Thymus (tissue), 11 donors: ENCODE measurements around the gene JARID2. TPM values are rescaled to one million over a fixed set of nuclear protein-coding genes. Genes with fewer than 3 reads are reported as not detected.

ENCODE experiments used
- DNase-seq, 9 donors: peaks; one replicate each; pipeline ENCODE4 v3.0.0-alpha.2; 2013; ENCODE audit warnings: low spot score in 9 of 9, low read depth in 6 of 9, missing footprints in 1 of 9
- H3K27ac ChIP-seq, 2 donors: one replicate each; pipeline ENCODE4 v1.5.1; 2013; ENCODE audit warnings: control low read depth in 1 of 2, low read depth in 1 of 2, low read length in 1 of 2, mild to moderate bottlenecking in 1 of 2, moderate library complexity in 1 of 2
- H3K27me3 ChIP-seq, 2 donors: one replicate each; pipeline ENCODE4 v1.5.1; 2013; ENCODE audit warnings: low read length in 1 of 2; ENCODE audit not compliant: control insufficient read depth in 2 of 2, insufficient read depth in 1 of 2
- H3K36me3 ChIP-seq, 2 donors: one replicate each; pipeline ENCODE4 v1.5.1; 2013; ENCODE audit warnings: low read length in 1 of 2, mild to moderate bottlenecking in 1 of 2, moderate library complexity in 1 of 2; ENCODE audit not compliant: control insufficient read depth in 2 of 2, insufficient read depth in 2 of 2
- H3K4me1 ChIP-seq, 2 donors: one replicate each; pipeline ENCODE4 v1.5.1; 2013; ENCODE audit warnings: low read length in 2 of 2; ENCODE audit not compliant: control insufficient read depth in 2 of 2, insufficient read depth in 2 of 2
- H3K4me3 ChIP-seq, 2 donors: one replicate each; pipeline ENCODE4 v1.5.1; 2013; ENCODE audit warnings: low read length in 2 of 2, control low read depth in 1 of 2, mild to moderate bottlenecking in 1 of 2
- H3K9me3 ChIP-seq, 2 donors: one replicate each; pipeline ENCODE4 v1.5.1; 2013; ENCODE audit warnings: low read length in 1 of 2, mild to moderate bottlenecking in 1 of 2; ENCODE audit not compliant: control insufficient read depth in 2 of 2, insufficient read depth in 1 of 2
- WGBS: extraction: QIAGEN DNeasy Blood & Tissue Kit; methylation state at CpG from one replicate; pipeline ENCODE4 v1.1.7; 2013; 5-methylcytosine and 5-hydroxymethylcytosine counted together
- polyA plus RNA-seq: library from polyadenylated mRNA; stranded (reverse); fragments of 200-250 nt; gene quantifications from one replicate; pipeline ENCODE4 v1.2.3, GENCODE V29; 2013
- total RNA-seq: library from RNA; stranded (reverse); fragments of 120-200 nt; gene quantifications from one replicate; pipeline ENCODE4 v1.2.4, GENCODE V29; 2013
- donor health status: healthy.

The JARID2 gene
- total and polyA plus RNA-seq, 2 donors = 15.8 to 20.9 TPM

- Histone ChIP-seq H3K27me3 (no peaks in the 10 kb centered on the region), H3K27ac (no peak overlapping the region), H3K9me3 (no peaks in the 10 kb centered on the region), H3K36me3 (peaks cover 3 to 30% of the 10 kb centered on the region in 2 donors), H3K4me1 (peaks cover 2 to 3% of the 10 kb centered on the region in 2 donors), H3K4me3 (no peak overlapping the region)
- DNase-seq = no peak
- WGBS = 98% methylated on average over 7 of the region's 7 CpGs
Measured at GRCh38 chr6:15374119-15374518, 128.2 kb downstream of the JARID2 start.

DNA sequence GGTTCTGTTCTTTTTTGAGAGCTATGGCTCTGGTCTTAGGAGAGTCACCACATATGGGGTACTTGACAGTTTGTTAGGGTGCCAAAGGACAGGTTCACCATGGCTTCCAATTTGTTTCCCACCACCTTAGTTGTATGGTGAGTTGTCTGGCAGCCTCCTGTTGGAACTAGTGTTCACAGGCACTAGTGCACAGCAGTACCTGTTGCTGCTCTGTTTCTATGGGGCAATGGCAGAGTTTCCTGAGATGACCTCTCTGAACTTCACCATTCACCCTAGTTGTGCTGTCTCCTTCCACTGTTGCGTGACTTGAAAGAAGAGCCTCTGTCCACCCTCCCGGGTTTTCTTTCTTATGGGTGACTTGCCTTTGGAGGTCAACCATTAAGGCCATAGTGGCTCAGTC is 129.1 kb downstream of the JARID2 start:
- no peak overlapping the region for H3K4me3 ChIP-seq
- H3K9me3 ChIP-seq = no peaks in the 10 kb centered on the region
- no peak for DNase-seq
- H3K27me3 ChIP-seq = no peaks in the 10 kb centered on the region
- H3K36me3 ChIP-seq = peaks cover 3 to 30% of the 10 kb centered on the region in 2 donors
- peaks cover 0 to 2% of the 10 kb centered on the region in 2 donors for H3K4me1 ChIP-seq
- H3K27ac ChIP-seq = no peak overlapping the region
- WGBS = 97% methylated on average over 2 of the region's 2 CpGs

DNA sequence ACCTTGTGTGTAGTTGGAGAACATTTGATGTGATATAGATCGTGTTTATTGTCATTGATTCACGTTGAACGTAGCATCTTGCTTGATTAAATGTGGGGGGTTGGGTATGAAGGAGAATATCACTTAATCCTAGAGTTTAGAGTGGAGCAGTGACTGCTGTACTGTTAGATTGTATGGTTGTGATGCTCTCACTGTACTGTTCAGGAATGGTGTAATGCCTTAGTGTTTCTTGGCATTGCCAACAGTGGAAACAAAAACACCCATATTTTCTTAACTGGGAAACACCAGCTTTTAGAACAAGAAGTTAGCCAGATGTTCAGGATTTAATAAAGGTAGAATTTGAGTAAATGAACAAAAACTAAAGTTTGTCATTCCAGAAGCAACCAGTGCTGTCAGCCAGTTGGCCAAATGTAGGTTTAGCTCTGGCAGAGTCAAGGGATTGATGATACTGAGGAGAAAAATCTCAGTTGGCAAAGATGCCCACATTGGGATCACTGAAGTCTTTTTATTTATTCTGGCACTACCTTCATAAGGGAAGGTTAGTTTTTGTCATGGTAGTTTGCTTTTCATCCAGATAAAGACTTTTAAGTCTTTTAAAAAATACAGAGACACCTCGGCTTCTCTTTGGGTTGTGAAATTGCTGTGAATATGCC is 129.9 kb downstream of the JARID2 start:
- H3K4me3 ChIP-seq = no peak overlapping the region
- H3K27ac ChIP-seq = no peak overlapping the region
- no peak for DNase-seq
- H3K4me1 ChIP-seq = peaks cover 0 to 2% of the 10 kb centered on the region in 2 donors
- H3K27me3 ChIP-seq = no peaks in the 10 kb centered on the region
- peaks cover 3 to 34% of the 10 kb centered on the region in 2 donors for H3K36me3 ChIP-seq
- H3K9me3 ChIP-seq = no peaks in the 10 kb centered on the region
- 96% methylated on average over 4 of the region's 4 CpGs for WGBS

DNA sequence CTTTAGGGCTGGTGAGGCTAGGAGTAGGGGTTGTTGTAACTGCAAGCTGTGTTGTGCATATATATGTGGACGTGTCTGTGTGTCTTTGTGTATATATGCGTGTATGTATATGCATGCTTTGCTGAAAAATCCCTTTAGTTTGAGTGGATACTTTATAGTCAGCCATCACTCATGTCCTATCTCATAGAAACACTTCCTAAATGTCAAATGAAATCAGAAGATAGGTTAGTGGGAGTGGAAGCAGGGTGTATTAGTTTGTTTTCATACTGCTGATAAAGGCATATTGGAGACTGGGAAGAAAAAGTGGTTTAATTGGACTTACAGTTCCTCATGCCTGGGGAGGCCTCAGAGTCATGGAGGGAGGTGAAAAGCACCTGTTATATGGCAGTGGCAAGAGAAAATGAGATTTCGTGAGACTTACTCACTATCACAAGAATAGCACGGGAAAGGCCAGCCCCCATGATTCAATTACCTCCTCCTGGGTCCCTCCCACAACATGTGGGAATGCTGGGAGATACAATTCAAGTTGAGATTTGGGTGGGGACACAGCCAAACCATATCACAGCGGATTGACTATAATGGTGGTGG is 131.1 kb downstream of the JARID2 start:
- H3K4me3 ChIP-seq = no peak overlapping the region
- H3K27ac ChIP-seq = no peak overlapping the region
- H3K4me1 ChIP-seq = peaks cover 4 to 5% of the 10 kb centered on the region in 2 donors
- no peaks in the 10 kb centered on the region for H3K9me3 ChIP-seq
- WGBS = 98% methylated on average over 5 of the region's 5 CpGs
- DNase-seq = no peak
- H3K36me3 ChIP-seq = peaks cover 3 to 34% of the 10 kb centered on the region in 2 donors
- H3K27me3 ChIP-seq = no peaks in the 10 kb centered on the region

- no peak overlapping the region for H3K27ac ChIP-seq
- H3K4me1 ChIP-seq = peaks cover 4 to 9% of the 10 kb centered on the region in 2 donors
- no peak for DNase-seq
- H3K4me3 ChIP-seq = no peak overlapping the region
- H3K36me3 ChIP-seq = peaks cover 3 to 33% of the 10 kb centered on the region in 2 donors
- 76% methylated on average over 1 of the region's 1 CpG for WGBS
- no peaks in the 10 kb centered on the region for H3K27me3 ChIP-seq
- H3K9me3 ChIP-seq = no peaks in the 10 kb centered on the region
Measured at GRCh38 chr6:15378272-15378671, 132.4 kb downstream of the JARID2 start.

DNA sequence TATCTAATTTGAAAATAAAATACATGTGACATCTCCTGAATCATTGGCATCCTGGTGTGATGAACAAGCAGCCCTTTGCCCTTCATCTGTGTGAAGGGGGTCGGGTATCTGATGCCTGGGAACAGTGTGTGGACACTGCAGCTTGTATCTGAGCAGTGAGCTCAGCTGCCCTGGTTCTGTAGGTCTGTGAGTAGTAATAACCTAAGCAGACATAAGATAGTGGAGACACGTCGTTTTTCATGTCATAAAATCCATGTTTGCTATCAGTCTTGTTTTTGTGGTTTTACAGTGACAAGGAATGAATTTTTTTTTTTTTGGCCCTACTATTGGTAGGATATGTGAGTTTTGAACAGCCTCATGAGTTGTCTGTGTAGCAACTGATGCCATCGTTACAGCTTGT is 133.0 kb downstream of the JARID2 start:
- no peaks in the 10 kb centered on the region for H3K9me3 ChIP-seq
- no peak overlapping the region for H3K4me3 ChIP-seq
- no peaks in the 10 kb centered on the region for H3K27me3 ChIP-seq
- peaks cover 3 to 30% of the 10 kb centered on the region in 2 donors for H3K36me3 ChIP-seq
- peaks cover 4 to 9% of the 10 kb centered on the region in 2 donors for H3K4me1 ChIP-seq
- 82% methylated on average over 4 of the region's 4 CpGs for WGBS
- no peak for DNase-seq
- H3K27ac ChIP-seq = no peak overlapping the region

GRCh38 chr6:15380351-15380750 is 134.5 kb downstream of the JARID2 start:
- no peak overlapping the region for H3K4me3 ChIP-seq
- DNase-seq = no peak
- WGBS = 89% methylated on average over 4 of the region's 4 CpGs
- H3K27me3 ChIP-seq = no peaks in the 10 kb centered on the region
- no peak overlapping the region for H3K27ac ChIP-seq
- H3K4me1 ChIP-seq = peaks cover 7 to 20% of the 10 kb centered on the region in 2 donors
- H3K9me3 ChIP-seq = no peaks in the 10 kb centered on the region
- peaks cover 0 to 15% of the 10 kb centered on the region in 2 donors for H3K36me3 ChIP-seq

DNA sequence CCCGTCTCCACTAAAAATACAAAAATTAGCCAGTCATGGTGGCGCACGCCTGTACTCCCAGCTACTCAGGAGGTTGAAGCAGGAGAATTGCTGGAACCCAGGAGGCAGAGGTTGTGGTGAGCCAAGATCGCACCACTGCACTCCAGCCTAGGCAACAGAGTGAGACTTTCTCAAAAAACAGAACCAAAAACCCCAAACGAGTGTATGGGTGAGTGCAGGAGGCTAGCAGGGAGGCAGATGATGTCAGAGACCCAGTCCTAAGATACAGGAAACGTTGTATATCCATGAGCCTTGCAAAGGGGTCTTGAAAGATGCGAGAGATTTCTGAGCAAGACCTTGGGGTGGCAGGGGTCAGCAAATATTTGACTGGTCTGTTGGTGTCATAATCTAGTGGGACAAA is 136.2 kb downstream of the JARID2 start:
- H3K4me1 ChIP-seq = peaks cover 12 to 34% of the 10 kb centered on the region in 2 donors
- no peaks in the 10 kb centered on the region for H3K27me3 ChIP-seq
- no peaks in the 10 kb centered on the region for H3K9me3 ChIP-seq
- no peak overlapping the region for H3K4me3 ChIP-seq
- WGBS = 84% methylated on average over 7 of the region's 7 CpGs
- peaks cover 0 to 4% of the 10 kb centered on the region in 2 donors for H3K36me3 ChIP-seq
- no peak overlapping the region for H3K27ac ChIP-seq
- no peak for DNase-seq

GRCh38 chr6:15382712-15383111 is 136.8 kb downstream of the JARID2 start:
- H3K9me3 ChIP-seq = no peaks in the 10 kb centered on the region
- 96% methylated on average over 8 of the region's 8 CpGs for WGBS

More at GRCh38 chr6:15382712-15383111, 136.8 kb downstream of the JARID2 start:
- Histone ChIP-seq H3K27me3 (no peaks in the 10 kb centered on the region), H3K36me3 (peaks cover 0 to 4% of the 10 kb centered on the region in 2 donors), H3K4me1 (peaks cover 16 to 38% of the 10 kb centered on the region in 2 donors), H3K4me3 (no peak overlapping the region), H3K27ac (no peak overlapping the region)
- DNase-seq = no peak
